ENCODE data around the gene PRSS33.

PRSS33 gene

DNA sequence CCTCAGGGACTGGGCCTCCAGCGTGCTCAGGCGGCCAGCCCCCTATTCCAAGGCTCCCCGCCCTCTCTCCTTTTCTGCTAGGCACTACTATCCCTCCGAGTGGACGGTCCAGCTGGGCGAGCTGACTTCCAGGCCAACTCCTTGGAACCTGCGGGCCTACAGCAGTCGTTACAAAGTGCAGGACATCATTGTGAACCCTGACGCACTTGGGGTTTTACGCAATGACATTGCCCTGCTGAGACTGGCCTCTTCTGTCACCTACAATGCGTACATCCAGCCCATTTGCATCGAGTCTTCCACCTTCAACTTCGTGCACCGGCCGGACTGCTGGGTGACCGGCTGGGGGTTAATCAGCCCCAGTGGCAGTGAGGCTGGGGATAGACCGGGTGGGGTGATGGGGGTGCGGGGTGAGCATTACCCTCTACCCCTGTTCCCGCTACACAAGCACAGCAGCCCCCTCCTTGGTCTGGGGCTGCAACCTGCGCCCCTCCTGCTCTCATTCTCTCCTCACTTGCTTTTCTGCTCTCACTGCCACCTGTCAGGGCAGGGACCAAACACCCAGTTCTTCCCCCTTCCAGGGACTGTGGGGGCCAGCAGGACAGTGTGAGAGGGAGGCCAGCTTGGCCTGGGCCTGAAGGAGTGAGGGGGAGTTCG is 12.0 kb upstream of the PRSS33 start:
- DNase-seq (ENCODE audit: low spot score), result no peak

GRCh38 chr16:2798723-2799204 is 11.4 kb upstream of the PRSS33 start:
- no peak for DNase-seq (ENCODE audit: low spot score)

- no peak for DNase-seq (ENCODE audit: low spot score)
These were observed 8.2 kb upstream of the PRSS33 start for GRCh38 chr16:2795395-2796143.

DNA sequence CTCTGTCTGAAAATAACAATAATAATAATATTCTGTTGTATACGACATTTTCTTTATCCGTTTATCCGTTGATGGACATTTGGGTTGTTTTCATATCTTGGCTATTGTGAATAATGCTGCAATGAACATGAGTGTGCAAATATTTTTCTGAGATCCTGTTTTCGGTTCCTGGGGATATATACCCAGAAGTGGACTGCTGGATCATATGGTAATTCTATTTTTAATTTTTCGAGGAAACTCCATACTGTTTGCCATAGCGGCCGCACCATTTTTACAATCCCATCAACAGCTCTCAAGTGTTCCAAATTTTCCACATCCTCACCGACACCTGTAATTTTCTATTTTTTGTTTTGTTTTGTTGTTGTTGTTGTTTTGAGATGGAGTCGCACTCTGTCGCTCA is 5.6 kb upstream of the PRSS33 start:
- DNase-seq (ENCODE audit: low spot score), result no peak

DNA sequence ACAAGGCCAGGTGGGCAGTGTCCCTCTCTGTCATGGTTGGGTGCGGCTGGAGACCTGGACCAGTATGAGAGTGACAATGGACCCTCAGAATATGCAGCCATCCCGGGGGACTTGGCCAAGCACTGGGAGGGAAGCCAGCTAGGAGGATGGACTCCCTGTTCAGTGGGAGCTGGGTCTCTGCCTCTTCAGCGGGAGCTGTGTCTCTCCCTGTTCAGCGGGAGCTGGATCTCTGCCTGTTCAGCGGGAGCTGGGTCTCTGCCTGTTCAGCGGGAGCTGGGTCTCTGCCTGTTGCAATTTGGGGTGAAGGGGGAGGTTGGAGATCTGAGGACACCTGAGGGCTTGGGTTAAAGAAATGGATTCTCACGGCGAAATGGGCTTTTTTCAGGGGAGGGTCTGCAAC is 3.8 kb upstream of the PRSS33 start:
- DNase-seq (ENCODE audit: low spot score), result no peak

GRCh38 chr16:2790631-2791030 is 3.3 kb upstream of the PRSS33 start:
- no peak for DNase-seq (ENCODE audit: low spot score)

DNA sequence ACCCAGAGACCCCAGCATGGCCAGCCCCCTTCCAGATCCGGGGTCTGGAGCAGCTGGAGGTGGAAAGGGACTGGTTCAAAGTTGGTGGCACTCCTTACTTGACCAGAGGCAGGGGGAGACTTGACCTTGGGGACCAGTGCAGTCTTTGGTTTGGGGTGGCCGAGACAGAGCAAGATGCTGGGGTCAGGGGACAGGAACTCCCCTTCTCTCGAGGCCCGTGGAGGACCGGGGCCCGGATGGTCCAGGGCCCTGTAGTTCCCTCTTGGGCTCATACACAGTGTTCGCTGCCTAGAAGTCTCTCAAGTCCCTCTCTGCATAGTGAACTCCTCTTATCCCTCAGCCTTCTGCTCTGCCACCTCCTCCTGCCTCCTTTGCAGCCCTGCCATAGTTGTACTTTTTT is 601 bp upstream of the PRSS33 start:
- no peak for DNase-seq (ENCODE audit: low spot score)

DNA sequence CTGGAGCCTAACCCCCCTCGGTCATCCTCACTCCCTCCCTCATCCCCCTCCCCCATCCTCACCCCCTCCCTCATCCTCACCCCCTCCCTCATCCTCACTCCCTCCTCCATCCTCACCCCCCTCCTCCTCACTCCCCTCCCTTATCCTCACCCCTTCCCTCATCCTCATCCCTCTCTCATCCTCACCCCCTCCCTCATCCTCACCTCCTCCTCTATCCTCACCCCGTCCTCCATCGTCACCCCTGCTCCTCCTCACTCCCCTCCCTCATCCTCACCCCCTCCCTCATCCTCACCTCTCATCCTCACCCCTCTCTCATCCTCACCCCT is 571 bp downstream of the PRSS33 start:
- no peak for DNase-seq (ENCODE audit: low spot score)

DNA sequence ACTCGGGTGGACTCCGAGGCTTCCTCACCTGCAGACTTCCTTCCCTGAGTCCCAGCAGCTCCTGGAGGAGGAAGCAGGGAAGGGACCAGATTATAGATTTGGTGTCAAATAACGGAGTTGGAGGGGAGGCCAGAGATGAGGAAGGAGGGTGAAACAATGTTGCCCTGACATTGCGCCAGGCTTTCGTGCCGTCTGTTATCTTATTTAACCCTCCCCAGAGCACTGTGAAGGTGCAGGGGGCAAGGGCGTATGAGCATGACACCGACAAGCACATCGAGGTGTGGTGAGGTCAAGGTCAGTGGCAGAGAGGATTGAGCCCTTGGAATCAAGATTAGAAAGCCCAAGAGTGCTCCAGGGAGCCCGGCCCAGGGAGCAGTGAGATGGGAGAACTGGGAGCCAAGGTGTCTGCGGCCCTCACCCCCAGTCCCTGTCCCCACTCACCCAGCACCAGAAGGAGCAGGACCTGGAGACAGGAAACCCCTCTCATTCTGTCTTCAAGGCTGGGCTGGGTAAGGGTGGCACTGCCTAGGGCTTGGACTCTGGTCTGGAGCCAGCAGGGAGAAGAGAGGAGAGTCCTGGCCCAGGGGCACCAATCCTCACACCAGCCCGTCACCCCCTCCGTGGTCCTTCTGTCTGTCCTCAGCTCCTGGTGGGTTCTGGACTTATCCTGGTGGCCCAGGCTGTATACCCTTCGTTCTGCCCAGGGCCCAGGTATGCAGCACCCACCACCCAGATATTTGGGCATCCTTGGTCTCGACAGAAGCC is 1.1 kb downstream of the PRSS33 start:
- no peak for DNase-seq (ENCODE audit: low spot score)

DNA sequence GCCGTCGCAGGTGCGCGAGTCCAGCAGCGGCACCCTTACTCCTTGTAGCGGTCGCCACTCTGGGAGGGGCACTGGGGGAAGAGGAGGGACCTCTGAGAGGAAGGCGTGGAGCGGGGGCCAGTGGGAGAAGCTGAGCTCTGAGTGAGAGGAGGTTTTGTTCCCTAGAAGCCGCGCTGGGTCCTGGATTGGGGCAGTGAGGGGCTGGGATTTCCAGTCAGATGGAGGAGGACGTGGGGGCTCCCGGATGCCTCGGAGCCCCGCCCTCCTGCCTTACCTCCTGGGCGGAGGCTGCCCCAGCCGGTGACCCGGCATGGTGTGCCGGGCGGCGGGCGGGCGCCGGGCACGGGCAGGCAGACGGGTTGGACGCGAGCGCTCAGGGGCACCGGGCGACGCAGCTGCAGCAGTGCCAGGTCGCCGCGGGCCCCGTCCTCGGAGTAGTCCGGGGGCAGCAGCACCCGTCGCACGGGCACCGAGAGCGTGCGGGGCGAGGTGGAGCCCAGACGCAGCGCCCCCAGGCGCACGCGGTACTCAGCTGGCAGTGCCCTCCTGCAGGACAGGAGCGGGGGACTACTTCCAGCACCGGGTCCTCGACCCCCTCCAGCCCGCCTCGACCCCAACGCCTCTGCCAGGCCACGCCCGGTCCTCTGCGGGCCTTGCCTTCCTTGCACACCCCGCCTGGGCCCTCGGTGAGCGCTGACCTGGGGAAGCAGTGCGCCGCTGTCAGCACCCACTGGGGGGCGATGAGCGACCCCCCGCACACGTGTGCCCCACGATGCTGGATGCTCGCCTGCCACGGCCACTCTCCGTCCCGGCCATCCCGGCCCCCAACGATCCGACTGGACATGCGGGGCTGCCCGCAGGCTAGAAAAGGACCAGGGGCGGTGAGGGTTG is 2.0 kb downstream of the PRSS33 start:
- no peak for DNase-seq (ENCODE audit: low spot score)

DNA sequence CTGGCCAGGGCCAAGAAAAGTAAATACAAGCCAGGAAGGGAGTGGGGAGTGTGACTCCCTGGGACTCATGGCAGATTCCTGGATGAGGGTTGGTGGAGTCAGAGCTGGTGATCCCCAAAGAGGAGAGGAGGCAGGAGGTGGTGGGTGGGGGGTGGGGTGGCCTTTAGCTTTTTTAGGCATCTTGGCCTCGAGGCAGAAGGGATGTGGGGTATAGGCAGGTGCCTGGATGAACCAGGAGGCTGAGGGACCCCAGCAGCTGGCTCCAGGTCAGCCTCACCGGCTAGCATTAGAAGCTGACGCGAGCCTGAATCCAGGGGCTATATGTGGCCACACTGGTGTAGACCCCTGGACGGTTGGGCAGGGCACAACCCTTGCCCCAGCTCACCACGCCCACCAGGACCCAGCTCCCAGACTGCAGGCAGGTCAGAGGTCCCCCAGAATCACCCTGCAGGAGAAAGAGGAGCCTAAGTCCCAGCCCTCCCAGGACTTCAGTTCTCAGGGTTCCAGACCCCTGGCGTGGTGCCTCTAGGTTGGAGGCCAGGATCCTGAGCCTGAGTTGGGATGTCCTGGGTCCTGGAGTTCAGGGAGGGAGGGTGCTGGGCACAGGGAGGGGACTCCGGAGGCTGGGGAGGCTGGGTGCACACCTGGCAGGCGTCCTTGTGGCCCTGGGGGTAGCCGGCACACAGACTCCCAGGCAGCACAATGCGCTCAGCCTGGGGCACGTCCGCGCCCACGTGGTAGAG is 2.8 kb downstream of the PRSS33 start:
- no peak for DNase-seq (ENCODE audit: low spot score)

- no peak for DNase-seq (ENCODE audit: low spot score)
These were observed 3.6 kb downstream of the PRSS33 start for GRCh38 chr16:2783581-2784357.

DNA sequence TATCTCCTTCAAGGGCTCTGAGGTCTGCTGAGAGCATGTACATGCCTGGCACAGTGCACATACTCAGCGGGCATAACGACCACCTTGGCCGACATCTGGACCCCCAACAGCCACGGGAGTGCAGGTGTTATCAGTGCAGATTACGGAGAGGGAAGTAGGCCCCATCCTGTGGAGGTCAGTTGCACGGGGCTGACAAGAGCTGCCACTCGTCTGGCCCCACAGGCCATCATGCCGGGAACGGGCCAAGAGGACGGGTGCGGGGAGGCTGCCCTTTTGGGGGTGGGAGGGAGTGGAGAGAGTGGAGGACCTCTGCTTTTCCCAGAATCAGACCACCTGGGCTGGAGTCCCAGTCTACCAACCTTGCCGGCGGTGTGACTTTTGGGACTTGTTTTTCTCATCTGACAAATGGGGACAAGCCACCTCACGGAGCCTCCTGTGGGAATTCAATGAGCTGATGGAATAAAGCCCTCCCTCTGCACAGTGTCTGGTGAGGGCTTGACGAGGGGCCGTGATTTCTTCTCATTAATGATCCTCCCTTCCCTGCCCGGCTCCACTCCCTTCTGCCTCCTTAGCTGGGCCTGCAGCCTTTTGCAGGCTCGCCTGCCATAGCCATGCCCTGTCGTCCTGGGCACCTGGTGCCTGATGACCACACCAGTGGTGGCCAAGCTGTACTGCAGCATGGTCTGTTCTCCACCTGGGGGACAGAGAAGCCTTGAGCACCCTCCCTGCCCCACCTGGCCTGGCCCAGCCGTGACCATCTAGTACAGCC is 4.6 kb downstream of the PRSS33 start:
- peak; percentile 41 for DNase-seq (ENCODE audit: low spot score)

DNA sequence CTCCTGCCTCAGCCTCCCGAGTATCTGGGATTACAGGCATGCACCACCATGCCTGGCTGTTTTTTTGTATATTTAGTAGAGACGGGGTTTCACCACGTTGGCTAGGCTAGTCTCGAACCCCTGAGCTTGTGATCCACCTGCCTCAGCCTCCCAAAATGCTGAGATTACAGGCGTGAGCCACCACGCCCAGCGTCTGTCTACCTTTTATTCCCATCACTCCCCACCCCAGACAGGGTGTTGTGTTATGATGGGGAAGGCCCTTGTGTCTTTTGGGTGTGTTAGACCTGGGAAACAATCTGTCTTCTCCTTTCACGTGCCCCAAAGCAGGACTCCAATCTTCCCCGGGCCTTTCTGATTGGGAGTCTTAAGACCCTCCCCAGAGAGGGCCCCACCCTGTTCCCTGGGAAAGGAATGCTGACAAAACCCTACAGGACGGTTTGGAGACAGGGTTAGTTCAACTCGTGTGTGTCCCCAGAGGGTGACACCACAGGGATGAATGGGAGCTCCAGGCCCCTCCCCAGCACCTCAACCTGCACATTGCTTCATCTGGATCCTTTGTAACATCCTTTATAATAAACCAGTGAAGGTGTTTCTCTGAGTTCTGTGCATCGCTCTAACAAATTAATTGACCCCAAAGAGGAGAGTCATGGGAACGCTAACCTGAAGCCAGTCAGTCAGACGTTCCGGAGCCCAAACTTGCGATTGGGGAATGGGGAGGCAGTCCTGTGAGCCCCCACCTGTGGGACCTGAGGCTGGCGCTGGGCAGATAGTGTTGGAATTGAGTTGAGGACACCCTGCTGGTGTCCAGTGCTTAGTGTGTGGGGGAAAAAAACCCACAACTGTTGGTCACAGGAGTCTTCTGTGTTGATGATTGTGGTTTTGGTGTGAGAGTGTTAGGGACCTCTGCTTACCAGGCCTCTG is 7.1 kb downstream of the PRSS33 start:
- DNase-seq (ENCODE audit: low spot score), result no peak

DNA sequence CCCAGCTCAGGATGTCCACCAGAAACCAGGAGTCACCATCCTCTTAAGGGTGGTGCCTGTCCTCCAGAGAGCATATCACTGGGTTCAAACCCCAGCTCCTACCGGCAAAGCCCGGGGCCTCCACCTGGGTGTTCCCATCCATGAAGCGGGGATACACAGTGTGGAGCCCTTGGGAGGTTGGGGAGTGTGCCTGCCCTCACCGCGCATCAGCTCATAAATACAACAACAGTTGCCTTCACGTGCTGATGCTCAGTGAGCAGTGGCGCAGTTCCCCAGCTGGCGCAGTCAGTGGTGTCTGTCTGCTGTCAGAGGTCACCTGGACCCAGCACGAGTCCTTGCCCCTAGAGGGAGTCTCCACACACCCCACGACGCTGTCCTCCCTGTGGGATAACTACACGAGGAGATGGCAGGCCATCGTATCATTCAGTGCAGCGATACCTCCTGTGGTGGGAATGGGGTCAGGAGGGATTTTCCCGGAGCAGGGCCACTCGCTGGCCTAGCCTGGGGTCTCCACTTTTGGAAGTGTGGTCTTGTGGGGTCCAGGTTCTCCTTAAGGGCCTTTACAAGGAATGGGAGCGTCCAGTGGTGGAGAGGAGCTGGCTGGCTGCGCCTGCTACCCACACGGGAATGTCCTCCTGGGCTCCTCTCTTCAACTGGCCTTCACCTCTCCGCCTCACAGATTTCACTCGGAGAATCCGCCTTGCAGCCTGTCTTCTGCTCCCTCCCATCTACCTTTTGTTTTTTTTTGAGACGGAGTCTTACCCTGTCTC is 8.0 kb downstream of the PRSS33 start:
- DNase-seq (ENCODE audit: low spot score), result no peak

GRCh38 chr16:2778630-2778958 is 8.8 kb downstream of the PRSS33 start:
- DNase-seq (ENCODE audit: low spot score), result no peak

- peak; percentile 43 for DNase-seq (ENCODE audit: low spot score)
These were observed 9.3 kb downstream of the PRSS33 start for GRCh38 chr16:2777903-2778629.

All from HuH-7.5 (cell line).